ENCODE measurements around the gene SNRNP70. TPM values are rescaled to one million over a fixed set of nuclear protein-coding genes. Genes with fewer than 3 reads are reported as not detected.

The SNRNP70 gene
- polyA plus RNA-seq, 2 donors = 160 to 252 TPM

GRCh38 chr19:49064029-49064629 is 21.1 kb upstream of the SNRNP70 start:
- 38 to 43% methylated on average over 10 of the region's 10 CpGs for WGBS, 2 donors
- no peaks in the 10 kb centered on the region for H3K9me3 ChIP-seq (ENCODE audit: control insufficient read depth in 2 of 2, insufficient read depth in 1 of 2, low read depth in 1 of 2, low read length in 1 of 2)
- no peaks in the 10 kb centered on the region for H3K36me3 ChIP-seq (ENCODE audit: control insufficient read depth in 2 of 2, insufficient read depth in 2 of 2, low read length in 1 of 2)
- no peaks in the 10 kb centered on the region for H3K27me3 ChIP-seq (ENCODE audit: control insufficient read depth in 1 of 2, insufficient read depth in 2 of 2, low read length in 2 of 2)
- peaks cover 0 to 3% of the 10 kb centered on the region in 2 donors for H3K4me1 ChIP-seq (ENCODE audit: control insufficient read depth in 2 of 2, insufficient read depth in 2 of 2, low read length in 1 of 2)
- H3K4me3 ChIP-seq (ENCODE audit: low read depth in 1 of 2, low read length in 2 of 2) = peak overlapping the region; percentile 37 to 39
- peak overlapping the region; percentile 74 to 76 for H3K27ac ChIP-seq (ENCODE audit: low read depth in 2 of 2, low read length in 1 of 2)

GRCh38 chr19:49064768-49065611 is 20.3 kb upstream of the SNRNP70 start, which contains the start of gene NTF4:
Gene NTF4, minus strand, starts transcription at chr19:49064818. Its CDS starts 2,821 bp downstream, at chr19:49061997.
- no peaks in the 10 kb centered on the region for H3K27me3 ChIP-seq (ENCODE audit: control insufficient read depth in 1 of 2, insufficient read depth in 2 of 2, low read length in 2 of 2)
- H3K9me3 ChIP-seq (ENCODE audit: control insufficient read depth in 2 of 2, insufficient read depth in 1 of 2, low read depth in 1 of 2, low read length in 1 of 2) = peaks cover 0 to under 1% of the 10 kb centered on the region in 2 donors
- H3K4me3 ChIP-seq (ENCODE audit: low read depth in 1 of 2, low read length in 2 of 2) = peak within 1 kb of the TSS; percentile 37 to 39
- WGBS, 2 donors = 3 to 6% methylated on average over 39 to 53 of the region's 53 CpGs
- H3K4me1 ChIP-seq (ENCODE audit: control insufficient read depth in 2 of 2, insufficient read depth in 2 of 2, low read length in 1 of 2) = peaks cover 0 to 3% of the 10 kb centered on the region in 2 donors
- no peaks in the 10 kb centered on the region for H3K36me3 ChIP-seq (ENCODE audit: control insufficient read depth in 2 of 2, insufficient read depth in 2 of 2, low read length in 1 of 2)
- peak within 1 kb of the TSS; percentile 74 to 76 for H3K27ac ChIP-seq (ENCODE audit: low read depth in 2 of 2, low read length in 1 of 2)

GRCh38 chr19:49065905-49066512 is 19.2 kb upstream of the SNRNP70 start:
- WGBS, 2 donors = 61 to 68% methylated on average over 13 of the region's 13 CpGs
- peaks cover 0 to 7% of the 10 kb centered on the region in 2 donors for H3K9me3 ChIP-seq (ENCODE audit: control insufficient read depth in 2 of 2, insufficient read depth in 1 of 2, low read depth in 1 of 2, low read length in 1 of 2)
- no peaks in the 10 kb centered on the region for H3K36me3 ChIP-seq (ENCODE audit: control insufficient read depth in 2 of 2, insufficient read depth in 2 of 2, low read length in 1 of 2)
- no peaks in the 10 kb centered on the region for H3K27me3 ChIP-seq (ENCODE audit: control insufficient read depth in 1 of 2, insufficient read depth in 2 of 2, low read length in 2 of 2)
- no peak overlapping the region for H3K27ac ChIP-seq (ENCODE audit: low read depth in 2 of 2, low read length in 1 of 2)
- peaks cover 0 to 3% of the 10 kb centered on the region in 2 donors for H3K4me1 ChIP-seq (ENCODE audit: control insufficient read depth in 2 of 2, insufficient read depth in 2 of 2, low read length in 1 of 2)
- no peak overlapping the region for H3K4me3 ChIP-seq (ENCODE audit: low read depth in 1 of 2, low read length in 2 of 2)

- Histone ChIP-seq H3K36me3 (ENCODE audit: control insufficient read depth in 2 of 2, insufficient read depth in 2 of 2, low read length in 1 of 2) (no peaks in the 10 kb centered on the region), H3K27me3 (ENCODE audit: control insufficient read depth in 1 of 2, insufficient read depth in 2 of 2, low read length in 2 of 2) (peaks cover 0 to 6% of the 10 kb centered on the region in 2 donors), H3K4me3 (ENCODE audit: low read depth in 1 of 2, low read length in 2 of 2) (no peak overlapping the region), H3K27ac (ENCODE audit: low read depth in 2 of 2, low read length in 1 of 2) (no peak overlapping the region), H3K4me1 (ENCODE audit: control insufficient read depth in 2 of 2, insufficient read depth in 2 of 2, low read length in 1 of 2) (peaks cover 3 to 6% of the 10 kb centered on the region in 2 donors), H3K9me3 (ENCODE audit: control insufficient read depth in 2 of 2, insufficient read depth in 1 of 2, low read depth in 1 of 2, low read length in 1 of 2) (peaks cover 0 to 10% of the 10 kb centered on the region in 2 donors)
- WGBS, 2 donors = 47 to 65% methylated on average over 3 of the region's 3 CpGs
Measured at GRCh38 chr19:49067554-49067953, 17.7 kb upstream of the SNRNP70 start.

GRCh38 chr19:49069026-49069425 is 16.2 kb upstream of the SNRNP70 start:
- peaks cover 3 to 6% of the 10 kb centered on the region in 2 donors for H3K4me1 ChIP-seq (ENCODE audit: control insufficient read depth in 2 of 2, insufficient read depth in 2 of 2, low read length in 1 of 2)
- H3K36me3 ChIP-seq (ENCODE audit: control insufficient read depth in 2 of 2, insufficient read depth in 2 of 2, low read length in 1 of 2) = no peaks in the 10 kb centered on the region
- peaks cover 0 to 10% of the 10 kb centered on the region in 2 donors for H3K9me3 ChIP-seq (ENCODE audit: control insufficient read depth in 2 of 2, insufficient read depth in 1 of 2, low read depth in 1 of 2, low read length in 1 of 2)
- H3K27me3 ChIP-seq (ENCODE audit: control insufficient read depth in 1 of 2, insufficient read depth in 2 of 2, low read length in 2 of 2) = peaks cover 0 to 12% of the 10 kb centered on the region in 2 donors
- no peak overlapping the region for H3K27ac ChIP-seq (ENCODE audit: low read depth in 2 of 2, low read length in 1 of 2)
- H3K4me3 ChIP-seq (ENCODE audit: low read depth in 1 of 2, low read length in 2 of 2) = no peak overlapping the region
- WGBS, 2 donors = 89 to 97% methylated on average over 9 of the region's 9 CpGs

GRCh38 chr19:49070416-49070815 is 14.8 kb upstream of the SNRNP70 start:
- WGBS, 2 donors = 96% methylated on average over 21 of the region's 21 CpGs

GRCh38 chr19:49071860-49072547 is 13.2 kb upstream of the SNRNP70 start:
- peaks cover 0 to 6% of the 10 kb centered on the region in 2 donors for H3K4me1 ChIP-seq (ENCODE audit: control insufficient read depth in 2 of 2, insufficient read depth in 2 of 2, low read length in 1 of 2)

More at GRCh38 chr19:49070416-49070815, 14.8 kb upstream of the SNRNP70 start:
- peaks cover 0 to 10% of the 10 kb centered on the region in 2 donors for H3K9me3 ChIP-seq (ENCODE audit: control insufficient read depth in 2 of 2, insufficient read depth in 1 of 2, low read depth in 1 of 2, low read length in 1 of 2)
- H3K4me3 ChIP-seq (ENCODE audit: low read depth in 1 of 2, low read length in 2 of 2) = no peak overlapping the region
- peaks cover 0 to 12% of the 10 kb centered on the region in 2 donors for H3K27me3 ChIP-seq (ENCODE audit: control insufficient read depth in 1 of 2, insufficient read depth in 2 of 2, low read length in 2 of 2)
- no peaks in the 10 kb centered on the region for H3K36me3 ChIP-seq (ENCODE audit: control insufficient read depth in 2 of 2, insufficient read depth in 2 of 2, low read length in 1 of 2)
- H3K27ac ChIP-seq (ENCODE audit: low read depth in 2 of 2, low read length in 1 of 2) = no peak overlapping the region
- H3K4me1 ChIP-seq (ENCODE audit: control insufficient read depth in 2 of 2, insufficient read depth in 2 of 2, low read length in 1 of 2) = peaks cover 0 to 6% of the 10 kb centered on the region in 2 donors

GRCh38 chr19:49073514-49074378 is 11.5 kb upstream of the SNRNP70 start:
- WGBS, 2 donors = 51 to 52% methylated on average over 23 of the region's 23 CpGs
- no peaks in the 10 kb centered on the region for H3K36me3 ChIP-seq (ENCODE audit: control insufficient read depth in 2 of 2, insufficient read depth in 2 of 2, low read length in 1 of 2)
- peaks cover 0 to 10% of the 10 kb centered on the region in 2 donors for H3K9me3 ChIP-seq (ENCODE audit: control insufficient read depth in 2 of 2, insufficient read depth in 1 of 2, low read depth in 1 of 2, low read length in 1 of 2)
- H3K4me1 ChIP-seq (ENCODE audit: control insufficient read depth in 2 of 2, insufficient read depth in 2 of 2, low read length in 1 of 2) = peaks cover 0 to 6% of the 10 kb centered on the region in 2 donors
- H3K4me3 ChIP-seq (ENCODE audit: low read depth in 1 of 2, low read length in 2 of 2) = no peak overlapping the region
- peaks cover 0 to 12% of the 10 kb centered on the region in 2 donors for H3K27me3 ChIP-seq (ENCODE audit: control insufficient read depth in 1 of 2, insufficient read depth in 2 of 2, low read length in 2 of 2)
- H3K27ac ChIP-seq (ENCODE audit: low read depth in 2 of 2, low read length in 1 of 2) = no peak overlapping the region

More at GRCh38 chr19:49071860-49072547, 13.2 kb upstream of the SNRNP70 start:
- no peak overlapping the region for H3K27ac ChIP-seq (ENCODE audit: low read depth in 2 of 2, low read length in 1 of 2)
- WGBS, 2 donors = 5 to 7% methylated on average over 85 to 93 of the region's 93 CpGs
- peaks cover 0 to 12% of the 10 kb centered on the region in 2 donors for H3K27me3 ChIP-seq (ENCODE audit: control insufficient read depth in 1 of 2, insufficient read depth in 2 of 2, low read length in 2 of 2)
- H3K4me3 ChIP-seq (ENCODE audit: low read depth in 1 of 2, low read length in 2 of 2) = peak overlapping the region; percentile 22 to 35
- H3K36me3 ChIP-seq (ENCODE audit: control insufficient read depth in 2 of 2, insufficient read depth in 2 of 2, low read length in 1 of 2) = no peaks in the 10 kb centered on the region
- H3K9me3 ChIP-seq (ENCODE audit: control insufficient read depth in 2 of 2, insufficient read depth in 1 of 2, low read depth in 1 of 2, low read length in 1 of 2) = peaks cover 0 to 10% of the 10 kb centered on the region in 2 donors
